ENCODE measurements around the gene GTPBP1.

Gene GTPBP1

GRCh38 chr22:38773363-38773946, 67.7 kb downstream of the GTPBP1 start:
- Histone ChIP-seq H4K8ac (ENCODE audit: low read depth, low read length) (no peak overlapping the region), H3K4me2 (ENCODE audit: low read length) (no peak overlapping the region), H2BK120ac (ENCODE audit: low read depth, low read length) (no peak overlapping the region), H3K27ac (ENCODE audit: low read depth, low read length) (no peak overlapping the region), H3K79me1 (ENCODE audit: low read length) (no peaks in the 10 kb centered on the region), H3K56ac (ENCODE audit: low read length) (no peak overlapping the region), H2AK5ac (ENCODE audit: low read length) (no peak overlapping the region), H3K4ac (ENCODE audit: low read depth, low read length) (no peak overlapping the region), H3K4me1 (ENCODE audit: control insufficient read depth, low read depth, low read length) (no peaks in the 10 kb centered on the region), H3K36me3 (ENCODE audit: control insufficient read depth, insufficient read depth, low read length) (no peaks in the 10 kb centered on the region), H2BK5ac (ENCODE audit: low read length) (no peak overlapping the region), H3K79me2 (ENCODE audit: control insufficient read depth, insufficient read depth, low read length) (no peaks in the 10 kb centered on the region), H3K27me3 (ENCODE audit: insufficient read depth, low read length, poor library complexity) (no peaks in the 10 kb centered on the region), H3K9ac (ENCODE audit: low read length) (no peak overlapping the region), H3K4me3 (ENCODE audit: low read length) (no peak overlapping the region), H2BK15ac (replicated peaks; ENCODE audit: low read depth) (no peak overlapping the region), H3K18ac (ENCODE audit: low read length) (no peak overlapping the region), H3K23ac (ENCODE audit: low read length) (no peak overlapping the region), H4K5ac (ENCODE audit: low read length) (no peak overlapping the region)
- WGBS (ENCODE audit: extremely low coverage, insufficient coverage, low lambda C conversion rate): 100% methylated on average over 1 of the region's 4 CpGs
- DNase-seq: no peak

DNA sequence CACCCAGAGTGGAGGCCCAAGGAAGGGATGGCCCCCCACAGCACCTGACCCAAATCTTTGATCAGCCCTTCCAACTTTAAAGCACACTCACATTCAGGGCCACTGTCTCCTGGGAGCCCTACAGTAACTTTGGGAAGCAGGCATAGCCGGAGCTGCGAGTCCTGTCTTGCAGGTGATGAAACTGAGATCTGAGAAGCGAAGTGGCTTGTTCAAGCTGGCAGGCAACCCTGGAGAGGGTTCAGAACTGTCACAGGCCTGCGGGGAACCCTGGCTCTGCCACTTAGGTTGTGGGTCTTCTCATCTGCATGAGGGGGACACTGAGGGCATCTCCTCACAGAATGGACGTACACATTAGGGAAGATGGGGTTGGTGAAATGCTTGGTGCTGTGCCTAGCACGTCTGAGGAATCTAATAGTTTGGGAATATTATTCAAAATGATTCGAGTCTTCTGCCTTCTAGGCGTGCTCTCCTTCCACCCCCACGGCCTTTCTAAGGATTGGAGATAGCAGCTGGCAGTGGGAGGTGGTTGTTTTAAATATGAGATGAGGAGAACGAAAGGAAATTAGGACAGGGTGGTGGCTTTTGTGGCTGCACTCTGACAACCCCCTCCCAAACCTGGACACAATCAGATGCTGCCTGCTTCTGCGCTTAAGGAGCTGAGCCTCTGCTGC, 68.9 kb downstream of the GTPBP1 start:
- no peak overlapping the region for H4K8ac ChIP-seq (ENCODE audit: low read depth, low read length)
- H2BK120ac ChIP-seq (ENCODE audit: low read depth, low read length): no peak overlapping the region
- H3K56ac ChIP-seq (ENCODE audit: low read length): no peak overlapping the region
- no peak overlapping the region for H2AK5ac ChIP-seq (ENCODE audit: low read length)
- H3K4me2 ChIP-seq (ENCODE audit: low read length): no peak overlapping the region
- no peaks in the 10 kb centered on the region for H3K36me3 ChIP-seq (ENCODE audit: control insufficient read depth, insufficient read depth, low read length)
- no peak overlapping the region for H3K4ac ChIP-seq (ENCODE audit: low read depth, low read length)
- no peaks in the 10 kb centered on the region for H3K4me1 ChIP-seq (ENCODE audit: control insufficient read depth, low read depth, low read length)
- no peaks in the 10 kb centered on the region for H3K79me1 ChIP-seq (ENCODE audit: low read length)
- H3K27me3 ChIP-seq (ENCODE audit: insufficient read depth, low read length, poor library complexity): no peaks in the 10 kb centered on the region
- no peak overlapping the region for H2BK15ac ChIP-seq (replicated peaks; ENCODE audit: low read depth)
- WGBS (ENCODE audit: extremely low coverage, insufficient coverage, low lambda C conversion rate): no CpG with 5 or more reads among the region's 11 CpGs
- H3K79me2 ChIP-seq (ENCODE audit: control insufficient read depth, insufficient read depth, low read length): no peaks in the 10 kb centered on the region
- H3K27ac ChIP-seq (ENCODE audit: low read depth, low read length): no peak overlapping the region
- no peak overlapping the region for H3K9ac ChIP-seq (ENCODE audit: low read length)
- H3K18ac ChIP-seq (ENCODE audit: low read length): no peak overlapping the region
- no peak overlapping the region for H3K23ac ChIP-seq (ENCODE audit: low read length)
- H4K5ac ChIP-seq (ENCODE audit: low read length): no peak overlapping the region
- no peak for DNase-seq
- no peak overlapping the region for H3K4me3 ChIP-seq (ENCODE audit: low read length)
- H2BK5ac ChIP-seq (ENCODE audit: low read length): no peak overlapping the region

- no peak overlapping the region for H3K4me3 ChIP-seq (ENCODE audit: low read length)
- no peak for DNase-seq
- no peaks in the 10 kb centered on the region for H3K27me3 ChIP-seq (ENCODE audit: insufficient read depth, low read length, poor library complexity)
- no peak overlapping the region for H2BK15ac ChIP-seq (replicated peaks; ENCODE audit: low read depth)
- no peak overlapping the region for H3K4ac ChIP-seq (ENCODE audit: low read depth, low read length)
- H3K9ac ChIP-seq (ENCODE audit: low read length): no peak overlapping the region
- no peaks in the 10 kb centered on the region for H3K79me1 ChIP-seq (ENCODE audit: low read length)
- H3K4me1 ChIP-seq (ENCODE audit: control insufficient read depth, low read depth, low read length): no peaks in the 10 kb centered on the region
- no peak overlapping the region for H3K56ac ChIP-seq (ENCODE audit: low read length)
- no peak overlapping the region for H3K4me2 ChIP-seq (ENCODE audit: low read length)
- H3K27ac ChIP-seq (ENCODE audit: low read depth, low read length): no peak overlapping the region
- H2BK5ac ChIP-seq (ENCODE audit: low read length): no peak overlapping the region
- no peak overlapping the region for H4K8ac ChIP-seq (ENCODE audit: low read depth, low read length)
- no peak overlapping the region for H4K5ac ChIP-seq (ENCODE audit: low read length)
- no peaks in the 10 kb centered on the region for H3K79me2 ChIP-seq (ENCODE audit: control insufficient read depth, insufficient read depth, low read length)
- no peak overlapping the region for H2AK5ac ChIP-seq (ENCODE audit: low read length)
- H3K36me3 ChIP-seq (ENCODE audit: control insufficient read depth, insufficient read depth, low read length): no peaks in the 10 kb centered on the region
- no peak overlapping the region for H3K23ac ChIP-seq (ENCODE audit: low read length)
- WGBS (ENCODE audit: extremely low coverage, insufficient coverage, low lambda C conversion rate): no CpG with 5 or more reads among the region's 13 CpGs
- no peak overlapping the region for H3K18ac ChIP-seq (ENCODE audit: low read length)
- H2BK120ac ChIP-seq (ENCODE audit: low read depth, low read length): no peak overlapping the region
These were observed 69.9 kb downstream of the GTPBP1 start for GRCh38 chr22:38775656-38776055.

GRCh38 chr22:38776086-38776485, 70.3 kb downstream of the GTPBP1 start:
- H2BK5ac ChIP-seq (ENCODE audit: low read length): no peak overlapping the region
- H3K79me2 ChIP-seq (ENCODE audit: control insufficient read depth, insufficient read depth, low read length): no peaks in the 10 kb centered on the region
- no peak overlapping the region for H3K18ac ChIP-seq (ENCODE audit: low read length)

GRCh38 chr22:38777087-38777671, 71.4 kb downstream of the GTPBP1 start:
- Histone ChIP-seq H3K4me1 (ENCODE audit: control insufficient read depth, low read depth, low read length) (no peaks in the 10 kb centered on the region), H3K79me1 (ENCODE audit: low read length) (no peaks in the 10 kb centered on the region), H2BK120ac (ENCODE audit: low read depth, low read length) (no peak overlapping the region), H3K4me3 (ENCODE audit: low read length) (no peak overlapping the region), H4K5ac (ENCODE audit: low read length) (no peak overlapping the region), H3K27me3 (ENCODE audit: insufficient read depth, low read length, poor library complexity) (no peaks in the 10 kb centered on the region), H2AK5ac (ENCODE audit: low read length) (no peak overlapping the region), H3K36me3 (ENCODE audit: control insufficient read depth, insufficient read depth, low read length) (no peaks in the 10 kb centered on the region), H3K4ac (ENCODE audit: low read depth, low read length) (no peak overlapping the region), H2BK15ac (replicated peaks; ENCODE audit: low read depth) (no peak overlapping the region), H2BK5ac (ENCODE audit: low read length) (no peak overlapping the region), H3K79me2 (ENCODE audit: control insufficient read depth, insufficient read depth, low read length) (no peaks in the 10 kb centered on the region), H3K9ac (ENCODE audit: low read length) (no peak overlapping the region), H3K18ac (ENCODE audit: low read length) (no peak overlapping the region), H3K27ac (ENCODE audit: low read depth, low read length) (no peak overlapping the region), H3K4me2 (ENCODE audit: low read length) (no peak overlapping the region), H3K23ac (ENCODE audit: low read length) (no peak overlapping the region), H3K56ac (ENCODE audit: low read length) (no peak overlapping the region), H4K8ac (ENCODE audit: low read depth, low read length) (no peak overlapping the region)
- no CpG with 5 or more reads among the region's 27 CpGs for WGBS (ENCODE audit: extremely low coverage, insufficient coverage, low lambda C conversion rate)
- DNase-seq: no peak

More at GRCh38 chr22:38776086-38776485, 70.3 kb downstream of the GTPBP1 start:
- no peak overlapping the region for H2BK120ac ChIP-seq (ENCODE audit: low read depth, low read length)
- no peak overlapping the region for H3K4ac ChIP-seq (ENCODE audit: low read depth, low read length)
- no peaks in the 10 kb centered on the region for H3K27me3 ChIP-seq (ENCODE audit: insufficient read depth, low read length, poor library complexity)
- no peaks in the 10 kb centered on the region for H3K36me3 ChIP-seq (ENCODE audit: control insufficient read depth, insufficient read depth, low read length)
- no peak overlapping the region for H3K23ac ChIP-seq (ENCODE audit: low read length)
- H3K4me1 ChIP-seq (ENCODE audit: control insufficient read depth, low read depth, low read length): no peaks in the 10 kb centered on the region
- H3K4me3 ChIP-seq (ENCODE audit: low read length): no peak overlapping the region
- H2AK5ac ChIP-seq (ENCODE audit: low read length): no peak overlapping the region
- H2BK15ac ChIP-seq (replicated peaks; ENCODE audit: low read depth): no peak overlapping the region
- no CpG with 5 or more reads among the region's 6 CpGs for WGBS (ENCODE audit: extremely low coverage, insufficient coverage, low lambda C conversion rate)
- DNase-seq: no peak
- H3K56ac ChIP-seq (ENCODE audit: low read length): no peak overlapping the region
- H3K4me2 ChIP-seq (ENCODE audit: low read length): no peak overlapping the region
- no peak overlapping the region for H3K27ac ChIP-seq (ENCODE audit: low read depth, low read length)
- no peak overlapping the region for H3K9ac ChIP-seq (ENCODE audit: low read length)
- H3K79me1 ChIP-seq (ENCODE audit: low read length): no peaks in the 10 kb centered on the region
- no peak overlapping the region for H4K8ac ChIP-seq (ENCODE audit: low read depth, low read length)
- no peak overlapping the region for H4K5ac ChIP-seq (ENCODE audit: low read length)

Data from mesendoderm (in vitro differentiated cells).